ENCODE data around the gene PROB1. TPM values are rescaled to one million over a fixed set of nuclear protein-coding genes. Genes with fewer than 3 reads are reported as not detected.

Gene PROB1
- polyA plus RNA-seq, 2 donors: 0.41 to 0.48 TPM

- no peaks in the 10 kb centered on the region for H3K36me3 ChIP-seq (ENCODE audit: control insufficient read depth in 2 of 2, insufficient read depth in 2 of 2, low read length in 1 of 2)
- H3K9me3 ChIP-seq (ENCODE audit: control insufficient read depth in 2 of 2, insufficient read depth in 1 of 2, low read depth in 1 of 2, low read length in 1 of 2): no peaks in the 10 kb centered on the region
- peaks cover 10 to 24% of the 10 kb centered on the region in 2 donors for H3K4me1 ChIP-seq (ENCODE audit: control insufficient read depth in 2 of 2, insufficient read depth in 2 of 2, low read length in 1 of 2)
- H3K4me3 ChIP-seq (ENCODE audit: low read depth in 1 of 2, low read length in 2 of 2): peak overlapping the region; percentile 42 to 56
- H3K27ac ChIP-seq (ENCODE audit: low read depth in 2 of 2, low read length in 1 of 2): peak overlapping the region in 1 of 2 donors; percentile 6
- 8 to 13% methylated on average over 47 to 49 of the region's 49 CpGs for WGBS, 2 donors
- H3K27me3 ChIP-seq (ENCODE audit: control insufficient read depth in 1 of 2, insufficient read depth in 2 of 2, low read length in 2 of 2): no peaks in the 10 kb centered on the region
These were observed 1.3 kb downstream of the PROB1 start for GRCh38 chr5:139393497-139394122.

DNA sequence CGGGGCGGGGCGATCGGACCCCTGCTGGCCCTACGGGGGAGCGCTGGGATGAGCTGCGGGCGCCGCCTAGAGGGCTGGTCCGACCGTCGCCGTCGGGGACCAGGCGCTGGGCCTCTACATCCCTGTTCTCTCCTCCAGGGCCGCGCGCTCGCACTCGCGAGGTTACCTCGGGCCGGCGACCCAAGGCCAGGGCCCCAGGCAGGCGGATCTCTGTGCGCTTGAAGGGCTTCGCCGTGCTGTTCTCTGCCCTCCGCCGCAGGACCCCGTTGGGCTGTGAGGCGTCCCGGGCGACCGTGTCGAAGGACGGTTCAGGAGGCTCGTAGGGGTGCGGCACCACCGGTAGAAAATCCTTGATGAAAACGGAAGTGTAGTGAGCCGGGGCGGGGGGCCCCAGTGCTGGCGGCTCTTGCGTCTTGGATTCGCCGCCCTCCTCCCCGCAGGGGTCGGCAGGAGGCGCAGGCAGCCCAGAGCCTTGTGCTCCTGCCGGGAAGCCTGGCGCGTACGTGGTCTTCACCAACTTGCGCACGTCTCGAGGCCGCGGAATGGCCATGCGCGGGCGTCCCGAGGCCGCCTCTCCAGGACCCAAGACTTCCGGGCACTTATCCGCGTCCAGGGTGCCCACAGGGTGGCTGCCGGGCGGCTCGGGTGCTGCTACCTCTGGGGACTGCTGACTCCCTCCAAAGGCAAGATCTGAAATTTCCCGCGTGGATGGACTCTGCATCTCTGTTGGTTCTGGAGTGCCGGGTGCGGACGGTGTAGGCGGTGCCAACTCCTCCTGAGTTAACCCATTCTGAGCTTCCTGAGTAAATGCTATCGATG lies 2.0 kb downstream of the PROB1 start:
- peak overlapping the region in 1 of 2 donors; percentile 1 for H3K27ac ChIP-seq (ENCODE audit: low read depth in 2 of 2, low read length in 1 of 2)
- H3K36me3 ChIP-seq (ENCODE audit: control insufficient read depth in 2 of 2, insufficient read depth in 2 of 2, low read length in 1 of 2): peaks cover 0 to under 1% of the 10 kb centered on the region in 2 donors
- no peaks in the 10 kb centered on the region for H3K9me3 ChIP-seq (ENCODE audit: control insufficient read depth in 2 of 2, insufficient read depth in 1 of 2, low read depth in 1 of 2, low read length in 1 of 2)
- peak overlapping the region; percentile 42 to 56 for H3K4me3 ChIP-seq (ENCODE audit: low read depth in 1 of 2, low read length in 2 of 2)
- peaks cover 10 to 28% of the 10 kb centered on the region in 2 donors for H3K4me1 ChIP-seq (ENCODE audit: control insufficient read depth in 2 of 2, insufficient read depth in 2 of 2, low read length in 1 of 2)
- WGBS, 2 donors: 9 to 11% methylated on average over 69 to 77 of the region's 77 CpGs
- H3K27me3 ChIP-seq (ENCODE audit: control insufficient read depth in 1 of 2, insufficient read depth in 2 of 2, low read length in 2 of 2): no peaks in the 10 kb centered on the region

DNA sequence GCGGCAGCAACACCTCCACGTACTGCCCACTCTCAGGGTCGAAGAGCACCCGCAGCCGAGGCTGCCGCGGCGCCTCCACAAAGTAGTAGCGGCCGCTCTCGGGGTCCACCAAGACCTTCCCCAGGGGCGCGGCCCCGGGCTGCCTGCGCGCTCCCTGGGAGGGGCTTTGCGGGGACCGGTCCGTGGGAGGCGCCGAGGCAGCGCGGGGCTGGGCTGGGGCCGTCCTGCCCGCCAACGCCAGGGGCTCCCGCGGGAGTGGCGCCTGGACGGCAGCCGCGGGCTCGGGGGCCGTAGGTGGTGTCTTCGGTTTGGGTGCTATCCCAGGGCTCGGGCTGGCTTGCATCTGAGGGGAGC lies 2.6 kb downstream of the PROB1 start:
- Histone ChIP-seq H3K27me3 (ENCODE audit: control insufficient read depth in 1 of 2, insufficient read depth in 2 of 2, low read length in 2 of 2) (no peaks in the 10 kb centered on the region), H3K4me1 (ENCODE audit: control insufficient read depth in 2 of 2, insufficient read depth in 2 of 2, low read length in 1 of 2) (peaks cover 10 to 28% of the 10 kb centered on the region in 2 donors), H3K4me3 (ENCODE audit: low read depth in 1 of 2, low read length in 2 of 2) (peak overlapping the region; percentile 42 to 56), H3K9me3 (ENCODE audit: control insufficient read depth in 2 of 2, insufficient read depth in 1 of 2, low read depth in 1 of 2, low read length in 1 of 2) (no peaks in the 10 kb centered on the region), H3K36me3 (ENCODE audit: control insufficient read depth in 2 of 2, insufficient read depth in 2 of 2, low read length in 1 of 2) (peaks cover 0 to 2% of the 10 kb centered on the region in 2 donors), H3K27ac (ENCODE audit: low read depth in 2 of 2, low read length in 1 of 2) (peak overlapping the region in 1 of 2 donors; percentile 1)
- WGBS, 2 donors: 9 to 12% methylated on average over 35 to 36 of the region's 36 CpGs

- Histone ChIP-seq H3K4me3 (ENCODE audit: low read depth in 1 of 2, low read length in 2 of 2) (peak overlapping the region; percentile 42 to 56), H3K9me3 (ENCODE audit: control insufficient read depth in 2 of 2, insufficient read depth in 1 of 2, low read depth in 1 of 2, low read length in 1 of 2) (no peaks in the 10 kb centered on the region), H3K27ac (ENCODE audit: low read depth in 2 of 2, low read length in 1 of 2) (peak overlapping the region; percentile 41 to 62), H3K4me1 (ENCODE audit: control insufficient read depth in 2 of 2, insufficient read depth in 2 of 2, low read length in 1 of 2) (peaks cover 10 to 28% of the 10 kb centered on the region in 2 donors), H3K36me3 (ENCODE audit: control insufficient read depth in 2 of 2, insufficient read depth in 2 of 2, low read length in 1 of 2) (peaks cover 0 to 2% of the 10 kb centered on the region in 2 donors), H3K27me3 (ENCODE audit: control insufficient read depth in 1 of 2, insufficient read depth in 2 of 2, low read length in 2 of 2) (no peaks in the 10 kb centered on the region)
- 39 to 42% methylated on average over 33 of the region's 33 CpGs for WGBS, 2 donors
These were observed 3.2 kb downstream of the PROB1 start for GRCh38 chr5:139391570-139392323.

DNA sequence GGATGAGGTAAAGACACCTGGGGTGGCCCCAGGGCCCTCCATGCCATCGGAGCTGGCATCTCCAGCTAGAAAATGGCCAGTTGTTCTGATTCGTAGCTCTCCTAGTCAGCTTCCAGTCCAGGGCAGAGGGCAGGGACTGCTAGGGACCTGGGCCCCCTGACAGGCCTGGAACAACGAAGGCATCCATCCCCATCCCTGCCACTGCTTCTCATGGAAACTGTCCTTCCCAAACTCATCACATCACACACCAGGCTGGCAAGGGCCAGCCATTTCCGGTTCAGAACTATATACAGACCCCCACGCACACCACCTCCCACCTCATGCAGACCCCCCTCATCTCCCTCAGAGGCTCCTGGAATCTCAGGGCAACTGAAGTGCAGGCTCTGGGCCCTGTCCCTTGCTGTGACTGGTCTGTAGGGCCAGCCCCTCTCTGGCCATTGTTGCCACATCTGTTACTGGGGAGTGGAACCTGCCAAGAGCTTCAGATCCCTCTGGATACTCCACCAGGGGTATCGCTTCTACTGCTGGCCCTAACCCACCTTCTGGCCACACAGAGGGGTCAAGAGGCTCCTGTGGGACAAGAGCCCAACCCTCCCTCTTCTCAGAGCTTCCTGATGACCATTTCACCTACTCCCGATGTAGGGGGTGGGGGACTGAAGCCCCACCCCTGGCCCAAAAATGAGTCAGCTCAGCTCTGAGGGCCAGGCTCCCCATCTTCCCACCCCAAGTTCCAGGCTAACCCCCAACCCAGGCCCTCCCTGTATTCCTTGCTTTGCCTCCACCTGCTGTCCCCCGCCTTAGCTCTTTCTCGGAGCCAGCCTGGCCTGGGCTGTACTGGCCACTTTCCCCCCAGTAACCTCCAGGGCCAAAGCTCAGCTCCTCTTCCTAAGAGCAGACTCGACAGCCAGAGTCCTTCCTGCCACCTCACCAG lies 4.0 kb downstream of the PROB1 start:
- Histone ChIP-seq H3K4me3 (ENCODE audit: low read depth in 1 of 2, low read length in 2 of 2) (no peak overlapping the region), H3K27ac (ENCODE audit: low read depth in 2 of 2, low read length in 1 of 2) (peak overlapping the region; percentile 41 to 62), H3K27me3 (ENCODE audit: control insufficient read depth in 1 of 2, insufficient read depth in 2 of 2, low read length in 2 of 2) (no peaks in the 10 kb centered on the region), H3K36me3 (ENCODE audit: control insufficient read depth in 2 of 2, insufficient read depth in 2 of 2, low read length in 1 of 2) (peaks cover 0 to 2% of the 10 kb centered on the region in 2 donors), H3K4me1 (ENCODE audit: control insufficient read depth in 2 of 2, insufficient read depth in 2 of 2, low read length in 1 of 2) (peaks cover 10 to 28% of the 10 kb centered on the region in 2 donors), H3K9me3 (ENCODE audit: control insufficient read depth in 2 of 2, insufficient read depth in 1 of 2, low read depth in 1 of 2, low read length in 1 of 2) (no peaks in the 10 kb centered on the region)
- WGBS, 2 donors: 76 to 80% methylated on average over 10 of the region's 10 CpGs

- H3K36me3 ChIP-seq (ENCODE audit: control insufficient read depth in 2 of 2, insufficient read depth in 2 of 2, low read length in 1 of 2): peaks cover 0 to 2% of the 10 kb centered on the region in 2 donors
- H3K4me1 ChIP-seq (ENCODE audit: control insufficient read depth in 2 of 2, insufficient read depth in 2 of 2, low read length in 1 of 2): peaks cover 6 to 28% of the 10 kb centered on the region in 2 donors
- H3K4me3 ChIP-seq (ENCODE audit: low read depth in 1 of 2, low read length in 2 of 2): peak within 1 kb of the TSS in 1 of 2 donors; percentile 14
- H3K27me3 ChIP-seq (ENCODE audit: control insufficient read depth in 1 of 2, insufficient read depth in 2 of 2, low read length in 2 of 2): no peaks in the 10 kb centered on the region
- WGBS, 2 donors: 73 to 74% methylated on average over 10 to 11 of the region's 11 CpGs
- no peaks in the 10 kb centered on the region for H3K9me3 ChIP-seq (ENCODE audit: control insufficient read depth in 2 of 2, insufficient read depth in 1 of 2, low read depth in 1 of 2, low read length in 1 of 2)
- H3K27ac ChIP-seq (ENCODE audit: low read depth in 2 of 2, low read length in 1 of 2): peak within 1 kb of the TSS; percentile 50 to 64
These were observed 4.9 kb downstream of the PROB1 start, which contains the start of gene MZB1 for GRCh38 chr5:139389701-139390638. MZB1 (minus strand) TSS chr5:139389913; CDS start chr5:139389856, 57 bp downstream.

DNA sequence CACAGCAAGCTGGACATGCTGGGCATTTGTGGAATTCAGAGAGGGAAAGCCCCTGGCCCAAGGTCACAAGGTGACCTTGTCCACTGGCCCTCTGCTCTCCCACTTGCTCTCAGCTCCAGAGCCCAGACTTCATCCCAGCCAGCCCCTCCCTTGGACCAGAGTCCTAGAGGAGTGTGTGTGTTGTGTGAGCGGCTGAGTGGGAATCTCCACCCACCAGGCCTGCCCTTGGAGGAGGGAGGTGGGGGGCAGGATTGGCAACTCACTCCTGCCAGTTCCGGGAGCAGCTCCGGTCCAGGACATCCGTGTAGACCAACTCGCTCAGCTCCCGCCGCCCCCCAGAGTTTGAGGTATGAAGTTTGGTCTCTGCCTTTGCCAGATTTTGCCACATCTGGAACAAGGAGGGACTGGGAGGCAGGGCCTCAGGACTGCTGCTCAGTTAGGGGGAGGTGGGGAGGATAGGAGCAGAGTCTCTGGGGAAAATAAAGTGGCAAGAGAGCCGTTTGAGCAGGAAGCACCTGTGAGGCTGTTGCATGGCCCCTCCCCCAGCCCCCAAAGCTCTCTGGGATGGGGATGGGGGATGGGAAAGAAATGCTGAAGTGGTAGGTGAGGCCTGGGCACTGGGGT lies 6.6 kb downstream of the PROB1 start:
- H3K27ac ChIP-seq (ENCODE audit: low read depth in 2 of 2, low read length in 1 of 2): peak overlapping the region in 1 of 2 donors; percentile 5
- no peak overlapping the region for H3K4me3 ChIP-seq (ENCODE audit: low read depth in 1 of 2, low read length in 2 of 2)
- H3K9me3 ChIP-seq (ENCODE audit: control insufficient read depth in 2 of 2, insufficient read depth in 1 of 2, low read depth in 1 of 2, low read length in 1 of 2): no peaks in the 10 kb centered on the region
- H3K27me3 ChIP-seq (ENCODE audit: control insufficient read depth in 1 of 2, insufficient read depth in 2 of 2, low read length in 2 of 2): no peaks in the 10 kb centered on the region
- peaks cover 0 to 2% of the 10 kb centered on the region in 2 donors for H3K36me3 ChIP-seq (ENCODE audit: control insufficient read depth in 2 of 2, insufficient read depth in 2 of 2, low read length in 1 of 2)
- H3K4me1 ChIP-seq (ENCODE audit: control insufficient read depth in 2 of 2, insufficient read depth in 2 of 2, low read length in 1 of 2): peaks cover 5 to 31% of the 10 kb centered on the region in 2 donors
- WGBS, 2 donors: 23 to 31% methylated on average over 8 of the region's 8 CpGs
